Aorta (tissue), 5 donors: ENCODE measurements around the gene PRKD2. TPM values are rescaled to one million over a fixed set of nuclear protein-coding genes. Genes with fewer than 3 reads are reported as not detected.
"Not testable (repeated sequence)": the region's sequence is repeated elsewhere in the genome, so short reads cannot be mapped to it uniquely, and the experiment has no call there.

Source experiments
- ATAC-seq: fragments of 200-7000 bp; cut with Tn5 transposase; one replicate; pipeline ENCODE4 v1.9.1; 2022; ENCODE audit warnings: moderate library complexity; ENCODE audit not compliant: low FRiP score
- DNase-seq, 2 donors: peaks; one replicate each; pipeline ENCODE4 v3.0.0-alpha.2; 2020
- H3K27ac ChIP-seq, 2 donors: one replicate each; pipeline ENCODE4 v1.5.1; 2013; ENCODE audit warnings: low read length in 2 of 2, mild to moderate bottlenecking in 2 of 2, moderate library complexity in 2 of 2, control low read depth in 1 of 2, inconsistent platforms in 1 of 2, low read depth in 1 of 2
- H3K27me3 ChIP-seq, 2 donors: one replicate each; pipeline ENCODE4 v1.6.1; 2013; ENCODE audit warnings: control low read depth in 1 of 2, low read length in 1 of 2, mild to moderate bottlenecking in 1 of 2, moderate library complexity in 1 of 2; ENCODE audit not compliant: insufficient read depth in 2 of 2, control insufficient read depth in 1 of 2
- H3K36me3 ChIP-seq, 2 donors: one replicate each; pipeline ENCODE4 v1.6.1; 2013; ENCODE audit warnings: control low read depth in 1 of 2, low read length in 1 of 2, mild to moderate bottlenecking in 1 of 2; ENCODE audit not compliant: insufficient read depth in 2 of 2, control insufficient read depth in 1 of 2
- H3K4me1 ChIP-seq, 2 donors: one replicate each; pipeline ENCODE4 v1.6.1; 2013; ENCODE audit warnings: low read length in 2 of 2, control low read depth in 1 of 2, mild to moderate bottlenecking in 1 of 2, moderate library complexity in 1 of 2; ENCODE audit not compliant: insufficient read depth in 2 of 2, control insufficient read depth in 1 of 2
- H3K4me3 ChIP-seq, 2 donors: one replicate each; pipeline ENCODE4 v1.5.1; 2013; ENCODE audit warnings: low read length in 2 of 2, control low read depth in 1 of 2, mild to moderate bottlenecking in 1 of 2
- H3K9me3 ChIP-seq: one replicate; pipeline ENCODE4 v1.6.1; 2013; ENCODE audit warnings: mild to moderate bottlenecking, low read length; ENCODE audit not compliant: control insufficient read depth
- WGBS, 2 donors: extraction: QIAGEN DNeasy Blood & Tissue Kit; methylation state at CpG; one replicate each; pipeline ENCODE4 v1.1.7; 2013; 5-methylcytosine and 5-hydroxymethylcytosine counted together
- intact Hi-C, 2 donors: fragments of 100-400 bp; cut with DNase I; formaldehyde crosslinking; loops; one replicate each; pipeline versions ENCODE4 v1.14.2 to v1.15.0; 2022
- microRNA-seq, 2 donors: library from miRNA; unstranded; fragments of <30 nt; microRNA quantifications; one replicate each; pipeline ENCODE4 v1.2.0, GENCODE V29; 2020
- polyA plus RNA-seq, 2 donors: library from polyadenylated mRNA; stranded (reverse); fragments of 200-250 nt; gene quantifications; one replicate each; pipeline ENCODE4 v1.2.3, GENCODE V29; 2013
- total RNA-seq, 2 donors: library from RNA; stranded (reverse); fragmentation: NEBNext Ultra II Directional; extraction: Animal tissue kit (Norgen Biotek cat#: 25700); gene quantifications; one replicate each; pipeline ENCODE4 v1.2.1, GENCODE V29; 2021
- donor health status: healthy with polysubstance abuse.
- donor health status: Bipolar disorder and iron deficiency.
- donor health status: DM: no; HTN: no; CAD: no.
- donor health status: DM: no; HTN: no; CAD: no.
- donor health status: DM: yes; HTN: yes; CAD: no.

Gene PRKD2
- total and polyA plus RNA-seq, 4 donors: 15.3 to 79.2 (median 52.4) TPM

- no peaks in the 10 kb centered on the region for H3K4me1 ChIP-seq
- ATAC-seq (no peak), DNase-seq (peak in 1 of 2 donors; percentile 79)
- no peaks in the 10 kb centered on the region for H3K36me3 ChIP-seq
- H3K27ac ChIP-seq: peak overlapping the region in 1 of 2 donors; percentile 9
- no peaks in the 10 kb centered on the region for H3K9me3 ChIP-seq
- intact Hi-C loops: no loop called here
- H3K27me3 ChIP-seq: no peaks in the 10 kb centered on the region
- WGBS, 2 donors: 40 to 41% methylated on average over 15 of the region's 15 CpGs
- H3K4me3 ChIP-seq: no peak overlapping the region
These were observed 87.3 kb downstream of the PRKD2 start for GRCh38 chr19:46629546-46630025.

GRCh38 chr19:46628970-46629369 lies 87.9 kb downstream of the PRKD2 start:
- ATAC-seq, H3K4me1 ChIP-seq, H3K9me3 ChIP-seq, H3K27ac ChIP-seq, intact Hi-C loops, H3K27me3 ChIP-seq, H3K36me3 ChIP-seq, DNase-seq, H3K4me3 ChIP-seq: not testable (repeated sequence)
- WGBS, 2 donors: 97% methylated on average over 7 of the region's 7 CpGs

- no peaks in the 10 kb centered on the region for H3K27me3 ChIP-seq
- intact Hi-C loops: no loop called here
- no peak for ATAC-seq
- H3K9me3 ChIP-seq: no peaks in the 10 kb centered on the region
- no peak overlapping the region for H3K4me3 ChIP-seq
- peak in 1 of 2 donors; percentile 65 for DNase-seq
- WGBS, 2 donors: 67 to 72% methylated on average over 14 of the region's 14 CpGs
- no peaks in the 10 kb centered on the region for H3K4me1 ChIP-seq
- H3K27ac ChIP-seq: peak overlapping the region; percentile 58 to 98
- H3K36me3 ChIP-seq: no peaks in the 10 kb centered on the region
These were observed 90.5 kb downstream of the PRKD2 start for GRCh38 chr19:46626446-46626845.

GRCh38 chr19:46625731-46626130 lies 91.2 kb downstream of the PRKD2 start:
- intact Hi-C loops: no loop called here

GRCh38 chr19:46624958-46625661 lies 91.8 kb downstream of the PRKD2 start, which contains the start of gene PTGIR:
PTGIR (minus strand) TSS chr19:46625089; CDS start chr19:46624225, 864 bp downstream.
- no peaks in the 10 kb centered on the region for H3K4me1 ChIP-seq
- no peaks in the 10 kb centered on the region for H3K27me3 ChIP-seq
- intact Hi-C loops: no loop called here
- WGBS, 2 donors: 1 to 2% methylated on average over 13 of the region's 13 CpGs
- no peaks in the 10 kb centered on the region for H3K36me3 ChIP-seq
- H3K4me3 ChIP-seq: peak within 1 kb of the TSS; percentile 24 to 37
- ATAC-seq (peak; percentile 79), DNase-seq (peak; percentile 93)
- H3K27ac ChIP-seq: peak within 1 kb of the TSS; percentile 62 to 98
- H3K9me3 ChIP-seq: no peaks in the 10 kb centered on the region

More at GRCh38 chr19:46625731-46626130, 91.2 kb downstream of the PRKD2 start:
- Histone ChIP-seq H3K27ac (peak overlapping the region; percentile 58 to 98), H3K4me3 (no peak overlapping the region), H3K9me3 (no peaks in the 10 kb centered on the region), H3K36me3 (no peaks in the 10 kb centered on the region), H3K4me1 (no peaks in the 10 kb centered on the region), H3K27me3 (no peaks in the 10 kb centered on the region)
- 29 to 30% methylated on average over 12 of the region's 12 CpGs for WGBS, 2 donors
- ATAC-seq (peak; percentile 0), DNase-seq (no peak)

Small RNAs within 50 kb of the gene (microRNA-seq; reads per million reads assigned to microRNA genes)
- gene MIR320E: 24.9 to 34.6 reads per million in 2 donors

Other genes starting within 250 kb of the PRKD2 start
- 10 to 100 TPM in 1 of 2 donors, 1 to 10 TPM in 1; 6.8 to 12.4 TPM for gene PNMA8A, start 245.6 kb downstream of the PRKD2 start, total RNA-seq
- 1 to 10 TPM; 3.3 to 6.8 TPM for gene PNMA8A, start 245.6 kb downstream of the PRKD2 start, polyA plus RNA-seq
- 1 to 10 TPM; 1.5 to 5.2 TPM for gene PNMA8B, start 221.2 kb downstream of the PRKD2 start, total RNA-seq
- gene PNMA8B, start 221.2 kb downstream of the PRKD2 start, polyA plus RNA-seq: under 1 TPM; 0.75 to 0.82 TPM
- gene CALM3, start 115.8 kb downstream of the PRKD2 start, total RNA-seq: 100 to 1,000 TPM; 212 to 237 TPM
- 100 to 1,000 TPM; 197 to 240 TPM for gene CALM3, start 115.8 kb downstream of the PRKD2 start, polyA plus RNA-seq
- 10 to 100 TPM; 70.4 to 70.8 TPM for gene PTGIR, start 92.0 kb downstream of the PRKD2 start, total RNA-seq
- gene PTGIR, start 92.0 kb downstream of the PRKD2 start, polyA plus RNA-seq: 100 to 1,000 TPM in 1 of 2 donors, 10 to 100 TPM in 1; 17.3 to 119 TPM
- 1 to 10 TPM; 3.0 to 4.5 TPM for gene GNG8, start 80.9 kb downstream of the PRKD2 start, total RNA-seq
- not detected for gene GNG8, start 80.9 kb downstream of the PRKD2 start, polyA plus RNA-seq
- 100 to 1,000 TPM in 1 of 2 donors, 10 to 100 TPM in 1; 84.1 to 216 TPM for gene DACT3, start 55.9 kb downstream of the PRKD2 start, total RNA-seq
- gene DACT3, start 55.9 kb downstream of the PRKD2 start, polyA plus RNA-seq: 10 to 100 TPM; 24.4 to 47.0 TPM
- gene FKRP, start 28.9 kb upstream of the PRKD2 start, total RNA-seq: 10 to 100 TPM; 19.1 to 20.6 TPM
- gene FKRP, start 28.9 kb upstream of the PRKD2 start, polyA plus RNA-seq: 10 to 100 TPM in 1 of 2 donors, 1 to 10 TPM in 1; 3.9 to 13.0 TPM
- gene STRN4, start 29.3 kb upstream of the PRKD2 start, total RNA-seq: 10 to 100 TPM; 63.4 to 69.8 TPM
- gene STRN4, start 29.3 kb upstream of the PRKD2 start, polyA plus RNA-seq: 10 to 100 TPM; 26.8 to 45.6 TPM
- 10 to 100 TPM; 42.8 to 56.3 TPM for gene SLC1A5, start 71.5 kb upstream of the PRKD2 start, total RNA-seq
- 10 to 100 TPM; 15.4 to 44.4 TPM for gene SLC1A5, start 71.5 kb upstream of the PRKD2 start, polyA plus RNA-seq
- 100 to 1,000 TPM in 1 of 2 donors, 10 to 100 TPM in 1; 98.3 to 119 TPM for gene AP2S1, start 133.7 kb upstream of the PRKD2 start, total RNA-seq
- 100 to 1,000 TPM in 1 of 2 donors, 10 to 100 TPM in 1; 90.0 to 121 TPM for gene AP2S1, start 133.7 kb upstream of the PRKD2 start, polyA plus RNA-seq
- gene ARHGAP35, start 143.9 kb upstream of the PRKD2 start, total RNA-seq: 10 to 100 TPM; 60.6 to 64.4 TPM
- gene ARHGAP35, start 143.9 kb upstream of the PRKD2 start, polyA plus RNA-seq: 10 to 100 TPM; 11.0 to 15.7 TPM